VCaP (cell line): ENCODE data around the gene APOL2.

ENCODE experiments used
- H3K27ac ChIP-seq: fragments of 450-650 bp; 2 replicates; pipeline ENCODE4 v1.5.1; 2017
- TF ChIP-seq, protein P1 (sequence below): fragments of 450-650 bp; conservative IDR thresholded peaks from 2 replicates; pipeline ENCODE4 v1.5.1; 2017; ENCODE audit warnings: mild to moderate bottlenecking, moderate library complexity

The APOL2 gene, protein sequence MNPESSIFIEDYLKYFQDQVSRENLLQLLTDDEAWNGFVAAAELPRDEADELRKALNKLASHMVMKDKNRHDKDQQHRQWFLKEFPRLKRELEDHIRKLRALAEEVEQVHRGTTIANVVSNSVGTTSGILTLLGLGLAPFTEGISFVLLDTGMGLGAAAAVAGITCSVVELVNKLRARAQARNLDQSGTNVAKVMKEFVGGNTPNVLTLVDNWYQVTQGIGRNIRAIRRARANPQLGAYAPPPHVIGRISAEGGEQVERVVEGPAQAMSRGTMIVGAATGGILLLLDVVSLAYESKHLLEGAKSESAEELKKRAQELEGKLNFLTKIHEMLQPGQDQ

DNA sequence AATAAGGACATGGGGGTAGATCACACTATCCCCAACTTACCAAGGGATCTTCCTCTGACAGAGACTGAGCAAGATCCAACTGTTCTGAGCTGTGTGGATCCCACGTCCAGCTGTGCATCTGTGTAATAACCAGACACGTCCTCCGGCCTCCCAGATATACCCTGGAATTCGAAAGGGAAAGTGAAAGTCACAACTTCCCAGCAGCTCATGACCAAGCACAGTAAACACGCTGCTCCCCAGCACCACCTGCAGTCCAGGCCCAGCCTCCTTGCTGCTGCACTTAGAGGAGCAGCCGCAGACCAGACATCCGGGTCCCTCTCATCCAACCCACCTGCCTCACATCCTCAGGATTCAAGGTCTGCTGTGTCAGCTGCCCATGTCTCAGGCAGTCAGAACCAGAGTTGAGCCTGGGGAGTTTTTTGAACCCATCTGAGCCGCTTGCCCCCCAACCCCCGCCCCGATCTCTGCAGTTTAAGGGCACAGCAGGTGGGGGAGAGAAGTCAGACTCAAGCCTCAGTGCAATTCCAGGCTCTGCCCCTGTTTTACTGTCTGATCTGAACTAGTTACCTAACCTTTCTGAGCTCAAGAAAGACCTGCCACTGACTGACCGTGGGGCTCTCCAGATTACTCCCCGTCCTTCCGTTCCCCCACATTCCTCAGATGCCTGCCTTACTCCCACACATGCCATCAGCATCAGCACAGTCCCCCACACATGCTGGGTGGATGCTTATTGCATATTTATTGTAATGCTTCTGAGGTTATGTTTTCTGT is at the start of gene APOL2:
Gene APOL2, minus strand, starts transcription at position 127 of the 771 bp plus-strand sequence. CDS start 6,365 bp downstream, outside the sequence.
- H3K27ac ChIP-seq = peak within 1 kb of the TSS; percentile 84

DNA sequence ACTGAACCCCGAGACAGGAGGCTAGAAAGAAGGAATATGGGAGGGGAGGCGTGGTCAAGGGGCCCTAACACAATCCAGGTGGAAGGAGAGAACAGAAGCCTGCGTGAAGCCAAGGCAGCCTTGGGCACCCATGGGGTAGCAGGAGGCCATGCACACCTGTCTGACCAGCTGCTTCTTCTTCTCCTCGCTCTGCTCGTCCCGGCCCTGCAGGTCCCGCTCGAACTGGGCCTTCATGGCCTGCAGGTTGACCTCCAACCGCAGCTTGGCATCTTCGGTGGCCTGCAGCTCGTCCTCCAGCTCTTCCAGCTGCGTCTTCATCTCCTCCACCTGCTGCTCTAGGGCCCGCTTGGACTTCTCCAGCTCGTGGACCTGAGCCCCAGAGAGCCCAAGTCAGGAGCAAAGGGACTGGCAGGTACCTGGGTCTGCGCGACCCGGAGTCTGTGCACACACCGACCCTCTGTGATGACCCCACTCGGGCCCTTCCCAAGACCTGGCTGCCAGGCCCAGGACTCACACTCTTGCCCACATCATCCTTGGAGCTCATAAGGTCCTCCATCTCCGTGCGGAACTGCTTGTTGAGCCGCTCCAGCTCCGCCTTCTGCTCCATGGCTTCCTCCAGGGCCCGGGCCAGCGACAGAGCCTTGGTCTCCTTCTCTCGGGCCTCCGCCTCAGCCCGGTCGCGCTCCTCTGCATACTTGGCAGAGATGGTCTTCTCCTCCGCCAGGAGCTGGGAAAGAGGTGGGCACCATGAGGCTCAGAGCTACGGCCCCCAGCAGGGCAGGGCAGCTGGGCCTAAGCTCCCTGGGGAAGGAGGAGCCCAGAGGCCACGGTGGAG is 49.5 kb upstream of the APOL2 start:
- H3K27ac ChIP-seq = no peak overlapping the region
- TF ChIP-seq, protein P1, sequence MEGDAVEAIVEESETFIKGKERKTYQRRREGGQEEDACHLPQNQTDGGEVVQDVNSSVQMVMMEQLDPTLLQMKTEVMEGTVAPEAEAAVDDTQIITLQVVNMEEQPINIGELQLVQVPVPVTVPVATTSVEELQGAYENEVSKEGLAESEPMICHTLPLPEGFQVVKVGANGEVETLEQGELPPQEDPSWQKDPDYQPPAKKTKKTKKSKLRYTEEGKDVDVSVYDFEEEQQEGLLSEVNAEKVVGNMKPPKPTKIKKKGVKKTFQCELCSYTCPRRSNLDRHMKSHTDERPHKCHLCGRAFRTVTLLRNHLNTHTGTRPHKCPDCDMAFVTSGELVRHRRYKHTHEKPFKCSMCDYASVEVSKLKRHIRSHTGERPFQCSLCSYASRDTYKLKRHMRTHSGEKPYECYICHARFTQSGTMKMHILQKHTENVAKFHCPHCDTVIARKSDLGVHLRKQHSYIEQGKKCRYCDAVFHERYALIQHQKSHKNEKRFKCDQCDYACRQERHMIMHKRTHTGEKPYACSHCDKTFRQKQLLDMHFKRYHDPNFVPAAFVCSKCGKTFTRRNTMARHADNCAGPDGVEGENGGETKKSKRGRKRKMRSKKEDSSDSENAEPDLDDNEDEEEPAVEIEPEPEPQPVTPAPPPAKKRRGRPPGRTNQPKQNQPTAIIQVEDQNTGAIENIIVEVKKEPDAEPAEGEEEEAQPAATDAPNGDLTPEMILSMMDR = no peak

More for the DNA sequence above, at the start of gene APOL2:
- TF ChIP-seq, protein P1 = peak; percentile 75

DNA sequence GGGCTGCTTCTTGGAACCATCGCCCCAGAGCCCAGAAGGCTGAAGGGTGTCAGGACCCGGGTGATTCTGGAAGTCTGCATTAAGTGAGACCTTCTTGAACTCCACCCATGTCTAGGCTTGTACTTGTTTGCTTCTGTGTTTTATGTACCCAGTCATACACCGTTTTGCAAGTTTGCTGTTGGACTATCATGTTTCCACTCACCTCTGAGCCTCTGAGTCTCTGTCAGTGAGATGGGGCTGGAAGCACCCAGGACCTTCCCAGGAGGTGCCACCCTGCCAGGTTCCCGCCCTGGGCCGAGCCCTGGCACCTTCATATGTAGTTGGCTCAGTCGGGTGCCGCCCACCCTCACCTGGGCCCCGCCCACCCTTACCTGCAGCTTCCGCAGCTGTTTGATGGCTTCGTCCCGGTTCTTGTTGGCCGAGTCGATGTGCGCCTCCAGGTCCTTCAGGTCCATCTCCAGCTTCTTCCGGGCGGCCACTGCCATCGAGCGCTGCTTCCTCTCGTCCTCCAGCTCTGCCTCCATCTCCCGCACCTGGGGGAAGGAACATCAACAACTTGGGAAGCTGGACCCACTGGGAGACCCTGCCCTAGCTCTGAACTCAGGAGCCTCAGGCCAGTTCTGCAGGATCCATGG is 48.7 kb upstream of the APOL2 start:
- TF ChIP-seq, protein P1 = no peak
- H3K27ac ChIP-seq = no peak overlapping the region

DNA sequence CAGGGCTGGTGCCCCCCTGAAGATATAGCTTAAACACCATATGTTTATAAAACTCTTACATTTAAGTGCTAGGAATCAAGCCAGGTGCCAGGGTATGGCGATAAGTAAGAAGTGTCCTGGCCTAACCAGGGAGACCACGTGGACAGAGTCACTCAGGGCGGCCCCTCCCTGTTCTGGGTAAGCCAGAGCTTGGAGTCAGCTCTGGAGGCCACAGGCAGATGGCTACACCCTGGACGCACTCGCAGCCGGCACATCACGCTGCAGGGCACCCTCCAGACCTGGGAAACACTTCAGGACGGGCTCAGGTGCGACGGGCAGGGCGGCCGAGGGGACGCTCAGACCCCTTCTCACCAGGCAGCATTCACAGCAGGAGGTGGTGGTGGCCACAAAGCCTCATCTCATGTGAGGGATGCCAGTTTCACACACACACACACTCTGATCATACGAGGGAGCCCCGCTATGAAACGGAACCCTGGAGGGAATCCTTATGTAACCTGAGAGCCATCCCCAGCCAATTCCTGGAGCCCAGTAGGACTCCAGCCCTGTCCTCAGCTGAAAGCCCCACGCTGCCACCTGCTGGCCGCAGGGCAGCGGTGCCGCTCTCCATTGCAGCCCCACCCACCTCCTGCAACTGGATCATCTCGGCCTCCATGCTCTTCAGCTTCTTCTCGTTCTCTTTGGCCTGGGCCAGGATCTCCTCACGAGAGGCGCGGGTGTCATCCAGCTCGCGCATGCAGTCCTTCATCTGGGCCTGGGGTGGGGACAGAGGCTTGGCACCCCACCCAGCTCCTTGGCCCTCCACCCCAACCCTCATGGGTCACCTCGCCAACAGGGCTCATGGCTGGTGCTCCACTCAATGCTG is 47.0 kb upstream of the APOL2 start:
- H3K27ac ChIP-seq = no peak overlapping the region
- TF ChIP-seq, protein P1 = peak; percentile 95

DNA sequence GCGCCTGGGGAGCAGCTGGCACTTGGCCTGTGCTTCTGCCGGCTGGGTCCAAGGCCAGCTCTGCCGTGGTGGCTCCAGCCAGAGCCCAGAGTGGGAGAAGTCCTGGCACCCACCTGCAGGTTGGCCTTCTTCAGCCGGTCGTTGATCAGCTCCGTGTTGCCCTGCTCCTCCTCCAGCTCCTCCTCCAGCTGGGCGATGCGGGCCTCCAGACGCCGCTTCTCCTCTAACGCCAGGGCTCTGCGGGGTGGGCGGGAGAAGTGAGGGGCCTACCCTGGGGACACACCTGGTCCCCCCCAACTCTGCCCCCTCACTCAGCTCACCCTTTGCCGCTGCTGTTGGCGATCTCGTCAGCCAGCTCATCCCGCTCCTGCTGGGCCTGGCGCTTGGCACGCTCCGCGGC is 46.2 kb upstream of the APOL2 start:
- TF ChIP-seq, protein P1 = no peak
- no peak overlapping the region for H3K27ac ChIP-seq

DNA sequence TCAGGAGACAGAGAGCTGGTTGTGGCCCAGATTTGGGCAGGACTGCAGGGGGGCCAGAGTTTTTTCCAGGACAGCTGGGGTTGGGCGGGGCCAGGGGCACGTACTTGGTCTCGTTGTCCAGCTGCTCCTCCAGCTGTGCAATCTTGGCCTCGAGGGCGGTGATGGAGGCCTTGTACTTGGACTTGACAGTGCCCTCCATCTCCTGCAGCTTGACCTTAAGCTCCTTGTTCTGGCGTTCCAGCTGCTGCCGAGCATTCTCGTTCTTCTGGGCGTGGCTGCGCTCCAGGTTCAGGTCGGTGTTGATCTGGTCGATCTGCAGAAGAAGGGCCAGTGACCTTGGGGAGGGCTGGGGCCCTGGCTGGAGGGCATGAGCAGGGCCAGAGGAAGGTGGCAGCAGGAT is 45.7 kb upstream of the APOL2 start:
- TF ChIP-seq, protein P1 = no peak
- no peak overlapping the region for H3K27ac ChIP-seq
